Chondrocyte (in vitro differentiated cells): ENCODE results near the gene GGCX. TPM values are rescaled to one million over a fixed set of nuclear protein-coding genes. Genes with fewer than 3 reads are reported as not detected.
A peak's percentile ranks its signal among the peaks of the same experiment; 100 is the strongest.
"Not testable (repeated sequence)": the region's sequence is repeated elsewhere in the genome, so short reads cannot be mapped to it uniquely, and the experiment has no call there.

Source experiments
- DNase-seq: peaks from one replicate; pipeline ENCODE4 v3.0.0; 2021; ENCODE audit warnings: mixed read lengths, low spot score
- H3K27ac Mint-ChIP-seq: one replicate; pipeline ENCODE4 v1.8.0; 2021; ENCODE audit warnings: mild to moderate bottlenecking, moderate library complexity, mixed read lengths; ENCODE audit not compliant: unreplicated experiment
- H3K27me3 Mint-ChIP-seq: 2 replicates; pipeline ENCODE4 v1.8.0; 2021; ENCODE audit warnings: low read depth, mixed read lengths
- H3K36me3 Mint-ChIP-seq: 2 replicates; pipeline ENCODE4 v1.8.0; 2021; ENCODE audit warnings: low read depth, mixed read lengths
- H3K4me1 Mint-ChIP-seq: 2 replicates; pipeline ENCODE4 v1.8.0; 2021; ENCODE audit warnings: low read depth, mild to moderate bottlenecking, mixed read lengths
- H3K4me3 Mint-ChIP-seq: one replicate; pipeline ENCODE4 v1.8.0; 2021; ENCODE audit warnings: mild to moderate bottlenecking, moderate library complexity, mixed read lengths; ENCODE audit not compliant: unreplicated experiment
- H3K9me3 Mint-ChIP-seq: 2 replicates; pipeline ENCODE4 v1.8.0; 2021; ENCODE audit warnings: low read depth, mixed read lengths
- CTCF ChIP-seq: fragments of 200-600 bp; sonication (generic); IDR thresholded peaks from 2 replicates; pipeline ENCODE4 v1.5.0; 2021; ENCODE audit warnings: antibody characterized with exemption, mild to moderate bottlenecking, moderate library complexity
- total RNA-seq: library from RNA; stranded (reverse); gene quantifications from 3 replicates; pipeline ENCODE4 v1.2.1, GENCODE V29; 2021

The GGCX gene
- total RNA-seq, 1 donor from 2014 or later = 55.7 TPM

GRCh38 chr2:85596026-85596333 is 34.7 kb upstream of the GGCX start:
- H3K27ac Mint-ChIP-seq = peak overlapping the region; percentile 98
- peak overlapping the region; percentile 98 for H3K4me3 Mint-ChIP-seq
- no peaks in the 10 kb centered on the region for H3K36me3 Mint-ChIP-seq
- no peak for TF ChIP-seq CTCF
- H3K27me3 Mint-ChIP-seq = no peaks in the 10 kb centered on the region
- peaks cover 33% of the 10 kb centered on the region for H3K4me1 Mint-ChIP-seq
- no peaks in the 10 kb centered on the region for H3K9me3 Mint-ChIP-seq
- DNase-seq = no peak

GRCh38 chr2:85595301-85596025 is 34.2 kb upstream of the GGCX start, which contains the start of gene RNF181:
TSS of gene RNF181 (plus strand) at chr2:85595745. CDS start at chr2:85595764, 19 bp downstream.
- H3K4me1 Mint-ChIP-seq = peaks cover 37% of the 10 kb centered on the region
- H3K4me3 Mint-ChIP-seq = peak within 1 kb of the TSS; percentile 98
- DNase-seq = peak; percentile 96
- no peaks in the 10 kb centered on the region for H3K9me3 Mint-ChIP-seq
- no peaks in the 10 kb centered on the region for H3K27me3 Mint-ChIP-seq
- TF ChIP-seq CTCF = no peak
- no peaks in the 10 kb centered on the region for H3K36me3 Mint-ChIP-seq
- H3K27ac Mint-ChIP-seq = peak within 1 kb of the TSS; percentile 98

GRCh38 chr2:85594715-85595300 is 33.5 kb upstream of the GGCX start:
- TF ChIP-seq CTCF = no peak
- peaks cover 43% of the 10 kb centered on the region for H3K4me1 Mint-ChIP-seq

GRCh38 chr2:85593023-85593422 is 31.7 kb upstream of the GGCX start:
- no peaks in the 10 kb centered on the region for H3K9me3 Mint-ChIP-seq
- H3K4me1 Mint-ChIP-seq = peaks cover 44% of the 10 kb centered on the region
- DNase-seq = no peak
- no peaks in the 10 kb centered on the region for H3K27me3 Mint-ChIP-seq
- no peaks in the 10 kb centered on the region for H3K36me3 Mint-ChIP-seq
- no peak overlapping the region for H3K4me3 Mint-ChIP-seq
- no peak for TF ChIP-seq CTCF
- no peak overlapping the region for H3K27ac Mint-ChIP-seq

More at GRCh38 chr2:85594715-85595300, 33.5 kb upstream of the GGCX start:
- Mint-ChIP-seq H3K27me3 (no peaks in the 10 kb centered on the region), H3K36me3 (no peaks in the 10 kb centered on the region), H3K9me3 (no peaks in the 10 kb centered on the region), H3K4me3 (peak overlapping the region; percentile 98), H3K27ac (peak overlapping the region; percentile 97)
- no peak for DNase-seq

- peaks cover 48% of the 10 kb centered on the region for H3K4me1 Mint-ChIP-seq
- H3K4me3 Mint-ChIP-seq, H3K9me3 Mint-ChIP-seq, DNase-seq, H3K36me3 Mint-ChIP-seq, H3K27me3 Mint-ChIP-seq, H3K27ac Mint-ChIP-seq: not testable (repeated sequence)
These were observed 31.0 kb upstream of the GGCX start for GRCh38 chr2:85592299-85592698.

GRCh38 chr2:85591563-85591962 is 30.3 kb upstream of the GGCX start:
- H3K4me1 Mint-ChIP-seq = peaks cover 41% of the 10 kb centered on the region
- H3K4me3 Mint-ChIP-seq = no peak overlapping the region
- H3K27me3 Mint-ChIP-seq = no peaks in the 10 kb centered on the region
- TF ChIP-seq CTCF = no peak
- no peak overlapping the region for H3K27ac Mint-ChIP-seq
- H3K9me3 Mint-ChIP-seq = no peaks in the 10 kb centered on the region
- DNase-seq = no peak
- no peaks in the 10 kb centered on the region for H3K36me3 Mint-ChIP-seq
